OCI-LY1 (cell line): ENCODE results near the gene DUSP6.

Source experiments
- EZH2 ChIP-seq: fragments of 200-600 bp; sonication (generic), shearing (Covaris generic); IDR thresholded peaks from 2 replicates; pipeline ENCODE4 v1.8.0; 2017; ENCODE audit warnings: borderline replicate concordance, mixed run types, mild to moderate bottlenecking, antibody characterized with exemption, low read length, moderate library complexity, mixed read lengths
- TF ChIP-seq, protein P1 (sequence below): fragments of 200-600 bp; sonication (generic), shearing (Covaris generic); IDR thresholded peaks from 2 replicates; pipeline ENCODE4 v1.5.1; 2017; ENCODE audit warnings: mild to moderate bottlenecking, antibody characterized with exemption, low read length, moderate library complexity, mixed read lengths

DNA sequence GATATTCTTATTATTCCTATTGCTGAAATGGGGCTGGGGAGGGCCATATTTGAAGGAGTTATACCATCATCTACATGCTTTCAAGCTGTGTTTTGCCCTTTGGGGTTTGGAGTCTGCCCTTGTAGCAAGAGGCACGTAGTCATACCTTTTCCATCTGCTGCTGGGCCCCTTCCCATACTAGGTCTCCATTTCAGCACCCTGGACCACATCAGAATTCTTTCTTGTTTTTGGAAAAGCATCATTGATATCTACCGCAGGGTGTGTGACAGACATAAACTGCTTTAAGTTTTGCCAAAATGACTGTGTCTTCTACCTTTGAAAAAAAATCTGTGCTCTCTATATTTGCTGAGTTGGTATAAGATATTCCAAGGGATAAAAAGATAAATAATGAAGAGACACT, 12.3 kb upstream of the DUSP6 start:
- TF ChIP-seq, protein P1, sequence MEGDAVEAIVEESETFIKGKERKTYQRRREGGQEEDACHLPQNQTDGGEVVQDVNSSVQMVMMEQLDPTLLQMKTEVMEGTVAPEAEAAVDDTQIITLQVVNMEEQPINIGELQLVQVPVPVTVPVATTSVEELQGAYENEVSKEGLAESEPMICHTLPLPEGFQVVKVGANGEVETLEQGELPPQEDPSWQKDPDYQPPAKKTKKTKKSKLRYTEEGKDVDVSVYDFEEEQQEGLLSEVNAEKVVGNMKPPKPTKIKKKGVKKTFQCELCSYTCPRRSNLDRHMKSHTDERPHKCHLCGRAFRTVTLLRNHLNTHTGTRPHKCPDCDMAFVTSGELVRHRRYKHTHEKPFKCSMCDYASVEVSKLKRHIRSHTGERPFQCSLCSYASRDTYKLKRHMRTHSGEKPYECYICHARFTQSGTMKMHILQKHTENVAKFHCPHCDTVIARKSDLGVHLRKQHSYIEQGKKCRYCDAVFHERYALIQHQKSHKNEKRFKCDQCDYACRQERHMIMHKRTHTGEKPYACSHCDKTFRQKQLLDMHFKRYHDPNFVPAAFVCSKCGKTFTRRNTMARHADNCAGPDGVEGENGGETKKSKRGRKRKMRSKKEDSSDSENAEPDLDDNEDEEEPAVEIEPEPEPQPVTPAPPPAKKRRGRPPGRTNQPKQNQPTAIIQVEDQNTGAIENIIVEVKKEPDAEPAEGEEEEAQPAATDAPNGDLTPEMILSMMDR = no peak
- TF ChIP-seq EZH2 = no peak
